Measurements from ENCODE around the gene PRKCH.

PRKCH gene

GRCh38 chr14:61518403-61518802, 197.0 kb downstream of the PRKCH start:
- no peak overlapping the region for H3K4me3 ChIP-seq (replicated peaks; ENCODE audit: low read depth, low read length)
- no peak for TF ChIP-seq CTCF (IDR thresholded peaks at IDR 0.05; ENCODE audit: low read depth, low read length, missing control alignments)
- DNase-seq (ENCODE audit: extremely low read depth, low read depth): no peak

- no peak for DNase-seq (ENCODE audit: extremely low read depth, low read depth)
- TF ChIP-seq CTCF (IDR thresholded peaks at IDR 0.05; ENCODE audit: low read depth, low read length, missing control alignments): no peak
- no peak overlapping the region for H3K4me3 ChIP-seq (replicated peaks; ENCODE audit: low read depth, low read length)
Measured at GRCh38 chr14:61519106-61519505, 197.7 kb downstream of the PRKCH start.

- no peak overlapping the region for H3K4me3 ChIP-seq (replicated peaks; ENCODE audit: low read depth, low read length)
- no peak for TF ChIP-seq CTCF (IDR thresholded peaks at IDR 0.05; ENCODE audit: low read depth, low read length, missing control alignments)
- no peak for DNase-seq (ENCODE audit: extremely low read depth, low read depth)
Measured at GRCh38 chr14:61519735-61520134, 198.4 kb downstream of the PRKCH start.

GRCh38 chr14:61520576-61520975, 199.2 kb downstream of the PRKCH start:
- no peak for TF ChIP-seq CTCF (IDR thresholded peaks at IDR 0.05; ENCODE audit: low read depth, low read length, missing control alignments)
- H3K4me3 ChIP-seq (replicated peaks; ENCODE audit: low read depth, low read length): no peak overlapping the region
- no peak for DNase-seq (ENCODE audit: extremely low read depth, low read depth)

GRCh38 chr14:61521773-61522172, 200.4 kb downstream of the PRKCH start:
- H3K4me3 ChIP-seq (replicated peaks; ENCODE audit: low read depth, low read length): no peak overlapping the region
- DNase-seq (ENCODE audit: extremely low read depth, low read depth): no peak
- no peak for TF ChIP-seq CTCF (IDR thresholded peaks at IDR 0.05; ENCODE audit: low read depth, low read length, missing control alignments)

DNA sequence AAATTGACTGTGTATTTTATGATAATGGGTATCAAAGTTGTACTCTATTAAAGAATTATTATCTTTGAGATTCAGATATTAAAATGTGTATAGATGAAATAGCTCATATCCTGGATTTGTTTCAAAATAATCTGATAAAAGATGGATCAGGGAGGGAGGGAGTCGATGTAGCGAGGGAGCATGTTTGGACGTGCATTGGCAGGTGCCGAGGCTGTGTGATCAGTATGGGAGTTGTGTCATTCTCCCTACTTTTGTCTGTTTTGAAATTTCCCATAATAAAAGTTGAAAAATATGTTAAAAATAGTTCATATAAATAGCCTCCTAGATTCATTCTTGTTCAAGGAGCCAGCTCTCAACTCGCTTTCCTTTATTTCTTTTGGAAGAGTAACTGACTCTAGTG, 202.4 kb downstream of the PRKCH start:
- no peak for DNase-seq (ENCODE audit: extremely low read depth, low read depth)
- H3K4me3 ChIP-seq (replicated peaks; ENCODE audit: low read depth, low read length): no peak overlapping the region
- no peak for TF ChIP-seq CTCF (IDR thresholded peaks at IDR 0.05; ENCODE audit: low read depth, low read length, missing control alignments)

DNA sequence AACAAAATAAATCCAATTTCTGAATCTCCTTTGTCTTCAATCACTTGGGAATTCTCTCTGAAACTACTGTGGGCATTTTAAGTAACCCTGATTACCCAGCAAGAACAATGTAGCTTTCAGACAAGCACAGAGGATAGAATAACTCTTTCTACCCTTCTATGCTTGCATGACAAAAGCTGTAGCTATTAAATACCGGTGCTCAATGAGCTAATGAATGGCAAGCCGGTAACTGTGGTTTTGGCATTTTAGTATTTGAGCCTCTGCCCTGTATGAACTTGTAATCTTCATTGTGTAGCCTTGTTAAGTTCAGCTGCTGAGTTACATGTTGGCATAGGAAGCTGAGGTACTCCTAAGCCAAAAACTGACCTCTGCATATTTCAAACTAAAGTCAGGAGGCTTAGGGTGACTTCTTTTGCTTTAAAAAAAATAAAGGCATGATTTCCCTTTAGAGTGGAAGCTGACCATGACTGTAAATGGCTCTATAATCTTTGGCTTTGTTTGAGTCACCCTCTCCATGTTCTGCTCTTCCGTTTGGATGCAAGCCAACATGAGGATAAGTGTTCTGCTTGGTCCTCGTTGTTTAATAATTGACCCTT, 202.9 kb downstream of the PRKCH start:
- no peak for TF ChIP-seq CTCF (IDR thresholded peaks at IDR 0.05; ENCODE audit: low read depth, low read length, missing control alignments)
- H3K4me3 ChIP-seq (replicated peaks; ENCODE audit: low read depth, low read length): no peak overlapping the region
- no peak for DNase-seq (ENCODE audit: extremely low read depth, low read depth)
